Measurements from ENCODE around the gene AHRR.

DNA sequence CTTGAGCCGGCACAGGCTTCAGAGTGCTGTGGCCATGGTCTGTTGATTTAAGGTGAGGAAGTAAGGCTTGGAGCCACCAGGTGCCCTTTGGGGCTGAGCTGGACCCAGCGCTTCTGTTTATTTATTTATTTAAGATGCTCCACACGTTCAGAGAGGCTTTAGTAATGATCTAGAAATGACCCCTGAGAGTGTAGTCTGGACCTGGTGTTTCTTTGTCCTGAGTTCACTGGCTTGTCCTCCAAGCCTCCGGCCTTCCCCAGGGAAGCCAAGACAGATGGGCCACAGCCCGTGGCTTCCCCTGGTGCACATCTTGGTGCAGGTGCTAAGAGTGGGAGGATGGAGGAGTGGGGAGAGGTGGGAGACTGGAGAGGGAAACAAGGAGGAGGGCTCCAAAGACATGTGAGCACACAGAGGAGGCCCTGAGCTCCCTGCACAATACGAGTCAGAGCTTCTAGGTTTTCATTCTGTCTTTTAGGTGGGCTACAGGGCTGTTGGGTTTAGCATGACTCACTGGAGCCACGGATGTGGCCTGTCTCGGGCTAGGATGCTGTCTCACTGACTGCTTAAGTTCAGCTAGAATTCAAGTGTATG is 56.9 kb downstream of the AHRR start:
- no peak for TF ChIP-seq CTCF (IDR thresholded peaks at IDR 0.05; ENCODE audit: insufficient read depth, low read depth, low read length)
- no peak for TF ChIP-seq EZH2 (IDR thresholded peaks at IDR 0.05; ENCODE audit: insufficient read depth, low read length)
